GM21390 (cell line): ENCODE measurements around the gene CETP.
A peak's percentile ranks its signal among the peaks of the same experiment; 100 is the strongest.
"Not testable (repeated sequence)": the region's sequence is repeated elsewhere in the genome, so short reads cannot be mapped to it uniquely, and the experiment has no call there.

Experiments used
- ATAC-seq: cut with Tn5 transposase; IDR thresholded peaks from one replicate; pipeline ENCODE4 v1.9.1; 2021; ENCODE audit not compliant: unreplicated experiment

The CETP gene

DNA sequence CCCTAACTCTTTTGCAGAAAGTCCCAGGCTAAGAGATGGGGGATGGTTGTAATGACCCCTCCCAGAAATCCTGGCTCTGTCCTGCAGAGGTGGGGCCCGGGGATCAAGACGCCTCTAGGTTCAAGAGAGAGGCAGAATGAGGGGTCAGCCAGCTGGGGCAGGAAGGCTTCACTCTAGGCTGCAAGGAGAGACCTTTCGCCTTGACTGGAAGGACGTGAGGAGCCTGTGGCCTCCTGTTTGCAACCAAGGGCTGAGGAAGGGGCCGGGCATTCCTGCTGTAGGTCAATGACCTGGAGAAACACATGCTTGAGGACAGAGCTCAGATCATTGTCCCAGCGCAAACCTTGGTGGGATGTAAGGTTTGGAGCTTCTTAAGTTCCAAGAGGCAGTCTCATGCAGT lies 8.7 kb upstream of the CETP start:
- no peak for ATAC-seq

DNA sequence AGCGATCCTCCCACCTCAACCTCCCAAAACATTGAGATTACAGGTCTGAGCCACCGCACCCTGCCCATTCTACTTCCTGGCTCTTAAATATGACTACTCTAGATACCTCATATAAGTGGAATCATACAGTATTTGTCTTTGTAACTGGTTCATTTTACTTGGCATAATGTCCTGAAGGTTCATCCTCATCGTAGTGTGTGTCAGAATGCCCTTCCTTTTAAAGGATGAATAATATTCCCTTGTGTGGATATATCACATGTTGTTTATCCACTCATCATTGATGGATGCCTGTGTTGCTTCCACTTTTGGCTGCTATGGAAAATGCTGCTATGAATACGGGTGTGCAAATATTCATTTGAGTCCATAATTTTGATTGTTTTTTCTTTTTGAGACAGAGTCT lies 5.7 kb upstream of the CETP start:
- no peak for ATAC-seq

GRCh38 chr16:56956756-56957155 lies 5.0 kb upstream of the CETP start:
- ATAC-seq: no peak

DNA sequence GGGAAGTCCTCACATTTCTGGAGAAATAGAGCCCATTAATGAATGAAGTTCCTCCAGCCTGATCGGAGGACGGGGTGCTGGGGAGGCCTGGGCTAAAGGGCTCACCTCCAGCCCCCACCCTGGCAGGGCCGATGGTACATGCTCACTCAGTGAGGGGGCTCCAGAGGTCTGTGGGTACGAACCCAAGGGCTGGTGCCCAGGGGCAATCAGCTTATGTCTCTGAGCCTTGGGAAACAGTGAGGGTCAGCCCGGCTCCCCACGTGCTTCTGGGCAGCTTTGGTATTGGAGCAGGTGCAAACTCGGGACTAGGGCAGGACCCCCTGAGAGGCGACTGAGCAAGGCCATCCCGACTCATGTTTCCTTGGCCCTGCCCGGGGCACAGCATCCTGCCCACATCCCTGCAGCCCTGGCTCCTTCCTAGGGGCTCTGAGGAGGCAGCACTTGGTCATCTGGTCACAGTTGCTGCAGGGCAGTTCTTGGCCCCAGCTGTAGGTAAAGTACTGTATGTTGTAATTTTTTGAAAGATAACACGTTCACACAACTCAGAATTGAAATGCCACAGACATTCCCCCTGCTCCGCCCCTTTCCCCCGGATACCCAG lies 969 bp upstream of the CETP start:
- no peak for ATAC-seq

DNA sequence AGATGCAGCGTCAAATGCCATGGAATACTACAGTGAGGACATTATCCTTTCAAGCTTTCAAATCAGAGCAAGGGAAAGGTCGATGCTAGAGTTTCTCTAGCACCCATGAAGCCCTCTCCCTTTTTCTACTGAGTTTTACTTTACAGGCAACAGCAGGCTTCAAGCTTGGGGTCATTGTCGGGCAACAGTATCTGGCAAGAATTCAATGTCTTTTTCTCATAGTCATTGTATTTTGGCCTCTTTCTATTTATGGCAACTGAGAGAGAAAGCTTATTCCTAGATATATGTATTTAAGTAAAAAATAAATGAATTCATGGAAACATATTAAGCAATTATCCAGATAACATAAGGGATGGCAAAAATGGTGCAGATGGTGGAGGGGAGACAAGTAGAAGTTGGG lies 364 bp upstream of the CETP start:
- ATAC-seq: no peak

DNA sequence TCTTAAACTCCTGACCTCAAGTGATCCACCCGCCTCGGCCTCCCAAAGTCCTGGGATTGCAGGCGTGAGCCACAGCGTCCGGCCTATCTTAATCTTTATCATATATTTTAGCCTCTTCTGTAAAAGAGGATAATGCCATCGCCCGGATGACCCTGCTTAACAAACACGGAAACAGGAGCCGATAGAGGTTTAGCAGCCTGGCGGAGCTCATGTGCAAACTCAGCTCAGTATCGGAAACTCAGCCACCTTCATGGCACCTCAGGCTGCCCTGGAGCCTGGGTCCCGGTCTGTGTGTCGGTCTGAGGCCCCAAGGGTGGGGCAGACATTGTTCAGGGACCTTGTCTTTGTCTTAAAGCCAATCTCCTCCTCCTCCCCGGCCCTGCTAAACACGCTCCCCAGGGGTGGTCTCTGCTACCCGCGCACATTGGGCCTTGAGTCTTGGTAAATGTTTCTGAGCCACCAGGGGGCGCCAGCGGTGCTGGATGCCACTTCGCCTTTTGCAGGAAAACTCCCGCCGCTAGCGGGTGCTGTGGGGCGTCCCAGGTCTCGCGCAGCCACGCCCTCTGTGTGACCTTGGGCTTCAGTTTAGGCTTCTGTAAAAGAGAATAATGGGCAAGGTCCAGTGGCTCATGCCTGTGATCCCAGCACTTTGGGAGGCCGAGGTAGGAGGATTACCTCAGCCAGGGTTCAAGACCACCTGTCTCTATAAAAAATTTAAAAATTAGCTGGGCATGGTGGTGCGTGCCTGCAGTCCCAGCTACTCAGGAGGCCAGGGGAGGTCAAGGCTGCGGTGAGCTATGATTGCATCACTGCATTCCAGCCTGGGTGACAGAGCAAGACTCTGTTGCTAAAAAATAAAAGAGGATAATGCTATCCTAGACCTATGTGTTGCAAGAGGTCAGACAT lies 2.7 kb downstream of the CETP start:
- peak; percentile 63 for ATAC-seq

DNA sequence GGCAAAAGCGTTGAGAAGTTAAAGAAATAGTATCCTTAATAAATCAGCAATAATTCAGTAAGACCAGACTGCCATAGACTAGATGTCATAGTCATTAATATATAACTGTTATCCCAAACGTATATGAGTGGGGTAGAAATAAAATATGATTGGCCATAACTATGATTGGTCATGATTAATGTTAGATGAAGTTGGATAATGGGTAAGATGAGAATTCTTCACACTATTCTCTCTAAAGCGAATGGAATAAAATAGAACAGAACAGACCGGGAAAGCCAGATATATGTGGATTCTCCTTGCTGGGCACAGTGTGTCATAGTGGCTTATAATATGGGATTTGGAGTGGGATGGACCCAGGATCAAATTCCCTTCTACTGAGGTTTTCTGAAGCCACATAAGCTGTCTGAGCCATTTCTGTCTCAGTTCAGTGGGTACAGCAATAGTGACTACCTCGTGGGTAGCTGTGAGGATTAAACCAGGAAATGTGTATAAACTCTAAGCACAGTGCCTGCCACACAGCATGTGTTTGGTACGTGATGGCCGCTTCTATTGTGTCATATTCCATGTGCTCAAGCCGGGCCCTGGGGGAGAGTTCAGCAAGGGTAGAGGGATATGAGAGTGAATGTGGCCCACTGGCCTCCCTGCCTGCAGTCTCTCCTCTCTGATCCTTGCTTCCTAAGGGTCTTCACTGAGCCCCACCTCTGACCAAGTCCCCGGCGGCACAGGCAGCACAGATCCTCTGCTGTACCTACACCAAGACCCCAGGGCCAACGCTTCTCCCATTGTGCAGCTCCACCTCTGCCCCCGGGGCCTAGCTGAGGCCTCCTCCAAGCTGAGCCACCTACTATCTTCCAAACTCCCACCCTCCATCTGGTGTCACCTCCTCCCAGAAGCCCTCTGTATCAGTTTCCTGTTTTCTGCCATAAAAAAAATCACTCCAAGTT lies 3.7 kb downstream of the CETP start:
- no peak for ATAC-seq

- no peak for ATAC-seq
Observed at GRCh38 chr16:56966093-56966475, 4.3 kb downstream of the CETP start.

DNA sequence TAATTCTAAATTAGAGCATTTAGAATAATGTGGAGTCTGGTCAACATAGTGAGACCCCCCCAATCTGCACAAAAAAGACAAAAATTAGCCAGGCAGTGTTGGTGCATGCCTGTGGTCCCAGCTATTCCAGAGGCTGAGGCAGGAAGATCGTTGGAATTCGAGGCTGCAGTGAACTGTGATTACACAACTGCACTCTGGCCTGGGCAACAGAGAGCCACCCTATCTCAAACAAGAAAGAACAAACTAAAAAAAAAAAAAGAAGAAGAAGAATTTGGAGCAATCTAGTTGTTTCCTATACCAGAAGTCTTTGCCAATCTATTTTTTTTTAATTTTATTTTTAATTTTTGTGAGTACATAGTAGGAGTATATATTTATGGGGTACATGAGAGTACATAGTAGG lies 6.0 kb downstream of the CETP start:
- ATAC-seq: no peak

GRCh38 chr16:56969769-56970168 lies 8.0 kb downstream of the CETP start:
- ATAC-seq: no peak

GRCh38 chr16:56970934-56971767 lies 9.4 kb downstream of the CETP start:
- ATAC-seq: peak; percentile 81

GRCh38 chr16:56971768-56972043 lies 10.0 kb downstream of the CETP start:
- no peak for ATAC-seq

- no peak for ATAC-seq
Observed at GRCh38 chr16:56972403-56973293, 10.9 kb downstream of the CETP start.

- no peak for ATAC-seq
Observed at GRCh38 chr16:56973294-56973689, 11.5 kb downstream of the CETP start.

DNA sequence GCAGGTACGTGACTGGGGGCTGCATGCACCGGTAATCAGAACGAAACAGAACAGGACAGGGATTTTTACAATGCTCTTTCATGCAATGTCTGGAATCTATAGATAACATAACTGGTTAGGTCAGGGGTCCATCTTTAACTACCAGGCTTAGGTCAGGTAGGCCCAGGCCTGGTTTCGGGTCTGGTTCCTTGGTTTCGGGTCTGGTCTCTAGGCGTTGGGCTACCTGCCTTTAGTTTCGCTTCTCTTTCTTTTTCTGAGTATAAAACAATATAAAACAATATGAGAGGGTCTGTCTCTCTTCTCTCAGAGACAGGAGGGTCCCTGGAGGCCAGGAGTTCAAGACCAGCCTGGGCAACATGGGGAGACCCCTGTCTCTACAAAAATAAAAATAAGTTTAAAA lies 12.1 kb downstream of the CETP start:
- ATAC-seq: not testable (repeated sequence)

DNA sequence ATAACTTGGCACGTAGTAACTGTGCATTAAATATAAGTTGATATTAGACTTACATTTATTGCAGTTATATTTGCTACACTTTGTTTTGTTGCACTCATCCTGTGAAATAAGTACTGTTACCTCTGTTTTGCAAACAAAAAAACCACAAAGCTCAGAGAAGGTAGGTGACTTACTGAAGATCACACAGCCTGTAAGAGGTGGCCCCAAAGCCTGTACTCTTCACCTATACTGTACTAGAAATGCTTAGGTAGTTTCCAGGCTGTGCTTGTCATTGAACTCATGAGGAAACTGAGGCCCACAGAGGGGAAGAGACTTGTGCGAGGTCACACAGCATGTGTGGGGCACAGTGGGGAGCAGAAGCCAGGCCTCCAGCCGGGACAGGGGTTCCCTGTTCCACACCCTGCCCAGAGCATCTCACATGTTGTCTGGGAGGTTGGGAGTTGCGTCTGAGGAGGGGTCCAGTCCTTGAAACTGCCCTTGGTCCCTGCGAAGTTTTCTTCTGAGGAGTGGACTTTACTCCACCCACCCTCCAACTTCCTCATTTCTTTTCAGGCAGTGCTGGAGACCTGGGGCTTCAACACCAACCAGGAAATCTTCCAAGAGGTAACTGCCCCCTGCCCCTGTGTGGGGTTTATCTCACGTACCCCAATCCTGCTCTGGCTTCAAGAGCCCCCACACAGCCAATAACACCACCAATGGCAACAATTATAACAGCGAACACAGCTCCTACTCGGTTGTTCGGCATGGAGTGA lies 13.0 kb downstream of the CETP start:
- ATAC-seq: no peak

- no peak for ATAC-seq
Observed at GRCh38 chr16:56975714-56976113, 14.0 kb downstream of the CETP start.

DNA sequence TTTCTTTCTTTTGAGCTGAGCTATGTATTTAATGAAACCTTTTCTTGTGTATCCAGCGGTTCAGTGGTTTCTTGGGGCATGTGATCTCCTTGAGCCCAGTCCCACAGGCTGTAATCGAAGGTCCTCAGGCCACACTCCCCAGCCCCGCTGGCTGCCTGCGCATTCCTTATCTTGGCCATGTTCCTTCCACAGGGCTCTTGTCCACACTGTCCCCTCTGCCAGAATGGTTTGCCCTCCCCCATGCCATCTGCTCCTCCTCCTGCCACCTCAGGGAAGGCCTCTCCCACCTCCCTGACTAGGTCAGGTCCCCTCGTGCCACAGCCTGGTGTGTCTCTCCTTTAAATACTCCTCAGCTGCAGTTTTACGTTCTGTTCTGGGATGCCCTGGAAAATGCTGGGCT lies 15.5 kb downstream of the CETP start:
- ATAC-seq: no peak

- ATAC-seq: no peak
Observed at GRCh38 chr16:56977823-56978430, 16.2 kb downstream of the CETP start.
